Measurements from ENCODE around the gene SLC2A8. TPM values are rescaled to one million over a fixed set of nuclear protein-coding genes. Genes with fewer than 3 reads are reported as not detected.

The SLC2A8 gene
- total RNA-seq, 1 donor from 2014 or later: 6.6 TPM

- intact Hi-C loops (cut with micrococcal nuclease): loop anchor here (1.0 to 10.0 kb wide), 6 partner anchors 27 to 826 kb away; partner anchors contain the start of genes GOLGA2, SLC2A8, SWI5 and ZNF79
These were observed 54.0 kb downstream of the SLC2A8 start, which contains the start of the genes LRSAM1 and RPL12 for GRCh38 chr9:127450830-127451607. LRSAM1 (plus strand) TSS chr9:127451510; CDS start chr9:127454528, 3,018 bp downstream. RPL12 (minus strand) TSS chr9:127451406; CDS start chr9:127451317, 89 bp downstream.

- intact Hi-C loops (cut with micrococcal nuclease): loop anchor here (1.0 to 10.0 kb wide), 6 partner anchors 27 to 826 kb away; partner anchors contain the start of genes GOLGA2, SLC2A8, SWI5 and ZNF79
These were observed 54.6 kb downstream of the SLC2A8 start for GRCh38 chr9:127451608-127451857.

- intact Hi-C loops (cut with micrococcal nuclease): loop anchor here (1.0 to 10.0 kb wide), 6 partner anchors 28 to 825 kb away; partner anchors contain the start of genes GOLGA2, SLC2A8, SWI5 and ZNF79
These were observed 55.1 kb downstream of the SLC2A8 start for GRCh38 chr9:127451858-127452656.

- intact Hi-C loops (cut with micrococcal nuclease): loop anchor here (5.0 to 10.0 kb wide), 2 partner anchors 238 to 825 kb away; partner anchors contain the start of genes GOLGA2 and SWI5
These were observed 55.7 kb downstream of the SLC2A8 start for GRCh38 chr9:127452691-127453090.

- intact Hi-C loops (cut with micrococcal nuclease): loop anchor here (10.0 kb wide), 1 partner anchor 241 kb away; no protein-coding TSS in a partner anchor
These were observed 58.5 kb downstream of the SLC2A8 start for GRCh38 chr9:127455324-127455992.

GRCh38 chr9:127457191-127457878, 60.4 kb downstream of the SLC2A8 start:
- intact Hi-C loops (cut with micrococcal nuclease): loop anchor here (10.0 kb wide), 1 partner anchor 243 kb away; no protein-coding TSS in a partner anchor

Other genes with a start within 250 kb of the SLC2A8 start
- 1.0 and 1.8 TPM in 2 replicates for gene GARNL3, start 132.4 kb upstream of the SLC2A8 start, total RNA-seq
- 13.3 TPM in 2 replicates for gene ZNF79, start 27.2 kb downstream of the SLC2A8 start, total RNA-seq
- gene RPL12, start 54.2 kb downstream of the SLC2A8 start, total RNA-seq: 1,031 and 1,036 TPM in 2 replicates
- 14.2 and 15.6 TPM in 2 replicates for gene LRSAM1, start 54.3 kb downstream of the SLC2A8 start, total RNA-seq
- gene STXBP1, start 215.1 kb downstream of the SLC2A8 start, total RNA-seq: 23.1 and 23.9 TPM in 2 replicates